Neutrophil (primary cell): ENCODE measurements around the gene ERCC4.

Source experiments
- H3K27ac ChIP-seq: fragments of 200-600 bp; sonication (generic); 2 replicates; pipeline ENCODE4 v1.5.1; 2016; ENCODE audit warnings: mild to moderate bottlenecking, moderate library complexity
- H3K27me3 ChIP-seq: fragments of 200-600 bp; sonication (generic); 2 replicates; pipeline ENCODE4 v1.6.0; 2016; ENCODE audit warnings: mild to moderate bottlenecking
- H3K36me3 ChIP-seq: fragments of 200-600 bp; sonication (generic); 2 replicates; pipeline ENCODE4 v1.5.1; 2017
- H3K4me1 ChIP-seq, 2 experiments: fragments of 200-600 bp in 1 of 2; sonication (generic) in 1 of 2; 1 replicate in 1 of 2; 2 replicates in 1 of 2; pipeline versions ENCODE4 v1.5.1 to v1.6.1; 2013 to 2016; ENCODE audit warnings: low read depth in 1 of 2, low read length in 1 of 2, mild to moderate bottlenecking in 1 of 2, moderate library complexity in 1 of 2; ENCODE audit not compliant: control insufficient read depth in 1 of 2, insufficient read depth in 1 of 2
- H3K4me3 ChIP-seq, 2 experiments: fragments of 200-600 bp in 1 of 2; sonication (generic) in 1 of 2; 1 replicate in 1 of 2; 2 replicates in 1 of 2; pipeline ENCODE4 v1.5.1; 2013 to 2016; ENCODE audit warnings: low read depth in 1 of 2, low read length in 1 of 2, mild to moderate bottlenecking in 1 of 2, moderate library complexity in 1 of 2
- H3K9me3 ChIP-seq: fragments of 200-600 bp; sonication (generic); 2 replicates; pipeline ENCODE4 v1.5.1; 2016
- CTCF ChIP-seq: fragments of 200-600 bp; sonication (generic); IDR thresholded peaks from 2 replicates; pipeline ENCODE4 v1.5.1; 2016; ENCODE audit warnings: antibody characterized with exemption

ERCC4 gene

GRCh38 chr16:13995194-13995593 is 75.2 kb downstream of the ERCC4 start:
- no peaks in the 10 kb centered on the region for H3K9me3 ChIP-seq
- no peak overlapping the region for H3K4me3 ChIP-seq
- TF ChIP-seq CTCF: no peak
- no peaks in the 10 kb centered on the region for H3K4me1 ChIP-seq
- H3K27ac ChIP-seq: no peak overlapping the region
- H3K27me3 ChIP-seq: no peaks in the 10 kb centered on the region
- no peaks in the 10 kb centered on the region for H3K36me3 ChIP-seq

GRCh38 chr16:13996778-13997288 is 76.9 kb downstream of the ERCC4 start:
- H3K27me3 ChIP-seq: no peaks in the 10 kb centered on the region
- no peak overlapping the region for H3K27ac ChIP-seq
- TF ChIP-seq CTCF: no peak
- no peaks in the 10 kb centered on the region for H3K4me1 ChIP-seq
- no peaks in the 10 kb centered on the region for H3K36me3 ChIP-seq
- no peaks in the 10 kb centered on the region for H3K9me3 ChIP-seq
- H3K4me3 ChIP-seq: no peak overlapping the region

- Histone ChIP-seq H3K36me3 (no peaks in the 10 kb centered on the region), H3K27me3 (peaks cover 3% of the 10 kb centered on the region), H3K9me3 (no peaks in the 10 kb centered on the region), H3K4me3 (no peak overlapping the region), H3K4me1 (no peaks in the 10 kb centered on the region), H3K27ac (no peak overlapping the region)
- no peak for TF ChIP-seq CTCF
These were observed 77.6 kb downstream of the ERCC4 start for GRCh38 chr16:13997526-13997925.

- Histone ChIP-seq H3K9me3 (no peaks in the 10 kb centered on the region), H3K27me3 (peaks cover 7% of the 10 kb centered on the region), H3K27ac (no peak overlapping the region), H3K4me1 (no peaks in the 10 kb centered on the region), H3K4me3 (no peak overlapping the region), H3K36me3 (no peaks in the 10 kb centered on the region)
- no peak for TF ChIP-seq CTCF
These were observed 78.0 kb downstream of the ERCC4 start for GRCh38 chr16:13997933-13998332.

GRCh38 chr16:13999071-13999894 is 79.3 kb downstream of the ERCC4 start:
- no peak overlapping the region for H3K4me3 ChIP-seq
- peaks cover 18% of the 10 kb centered on the region for H3K27me3 ChIP-seq
- no peak overlapping the region for H3K27ac ChIP-seq
- H3K4me1 ChIP-seq: no peaks in the 10 kb centered on the region
- H3K9me3 ChIP-seq: no peaks in the 10 kb centered on the region
- no peak for TF ChIP-seq CTCF
- no peaks in the 10 kb centered on the region for H3K36me3 ChIP-seq
